Lower leg skin (tissue), 4 donors: Measurements from ENCODE around the gene TADA3. TPM values are rescaled to one million over a fixed set of nuclear protein-coding genes. Genes with fewer than 3 reads are reported as not detected.

Experiments used
- DNase-seq, 2 donors: peaks; one replicate each; pipeline ENCODE4 v3.0.0-alpha.2; 2019; ENCODE audit warnings: low spot score in 2 of 2
- H3K4me3 ChIP-seq: fragments of 200-600 bp; sonication (generic); 2 replicates; pipeline ENCODE4 v1.5.1; 2017; ENCODE audit warnings: mild to moderate bottlenecking, low read depth; ENCODE audit not compliant: poor library complexity, severe bottlenecking
- CTCF ChIP-seq, 3 donors: fragments of 450-650 bp; IDR thresholded peaks; one replicate each; pipeline ENCODE4 v1.5.1; 2016; ENCODE audit warnings: antibody characterized with exemption in 3 of 3, mild to moderate bottlenecking in 3 of 3, moderate library complexity in 2 of 3
- POLR2A ChIP-seq, 2 donors: fragments of 450-650 bp; IDR thresholded peaks; one replicate each; pipeline ENCODE4 v1.6.1; 2016 to 2017; ENCODE audit warnings: antibody characterized with exemption in 2 of 2, mild to moderate bottlenecking in 1 of 2, moderate library complexity in 1 of 2
- WGBS, 2 donors: methylation state at CpG; one replicate each; pipeline ENCODE4 v1.1.5; 2018; 5-methylcytosine and 5-hydroxymethylcytosine counted together
- intact Hi-C: fragments of 100-400 bp; cut with DNase I; formaldehyde crosslinking; loops from one replicate; pipeline ENCODE4 v1.15.0; 2023; ENCODE audit warnings: low total_unique reads
- total RNA-seq, 4 donors: library from RNA; depleted of rRNA; stranded (reverse); fragments of >200 nt; gene quantifications; one replicate each; pipeline ENCODE4 v1.1.0, GENCODE V29; 2016

The TADA3 gene
- total RNA-seq, 4 donors from 2014 or later = 42.1 to 53.2 (median 47.0) TPM

GRCh38 chr3:9833078-9833477 lies 40.8 kb upstream of the TADA3 start:
- intact Hi-C loops = no loop called here
- H3K4me3 ChIP-seq = no peak overlapping the region
- WGBS, 2 donors = 93 to 94% methylated on average over 4 to 9 of the region's 9 CpGs
- no peak for DNase-seq
- TF ChIP-seq POLR2A (IDR thresholded peaks at IDR 0.05) (no peak), CTCF (IDR thresholded peaks at IDR 0.05) (no peak)

GRCh38 chr3:9831253-9831652 lies 39.0 kb upstream of the TADA3 start:
- no peak for DNase-seq
- intact Hi-C loops = no loop called here
- TF ChIP-seq CTCF (IDR thresholded peaks at IDR 0.05) (no peak), POLR2A (IDR thresholded peaks at IDR 0.05) (no peak)
- WGBS, 2 donors = 91 to 96% methylated on average over 3 of the region's 3 CpGs
- no peak overlapping the region for H3K4me3 ChIP-seq

- H3K4me3 ChIP-seq = no peak overlapping the region
- TF ChIP-seq POLR2A (IDR thresholded peaks at IDR 0.05) = no peak
- no peak for TF ChIP-seq CTCF (IDR thresholded peaks at IDR 0.05)
- DNase-seq = no peak
- 91 to 100% methylated on average over 8 to 12 of the region's 17 CpGs for WGBS, 2 donors
- intact Hi-C loops = no loop called here
Observed at GRCh38 chr3:9828801-9829755, 36.8 kb upstream of the TADA3 start.

GRCh38 chr3:9826815-9827573 lies 34.7 kb upstream of the TADA3 start:
- WGBS, 2 donors = 80 to 89% methylated on average over 20 of the region's 20 CpGs
- no peak overlapping the region for H3K4me3 ChIP-seq
- TF ChIP-seq CTCF (IDR thresholded peaks at IDR 0.05) (no peak), POLR2A (IDR thresholded peaks at IDR 0.05) (no peak)
- DNase-seq = no peak
- intact Hi-C loops = no loop called here

GRCh38 chr3:9825451-9826040 lies 33.3 kb upstream of the TADA3 start:
- TF ChIP-seq POLR2A (IDR thresholded peaks at IDR 0.05) (no peak), CTCF (IDR thresholded peaks at IDR 0.05) (no peak)
- H3K4me3 ChIP-seq = no peak overlapping the region
- intact Hi-C loops = no loop called here
- 65 to 73% methylated on average over 14 of the region's 14 CpGs for WGBS, 2 donors
- no peak for DNase-seq
